ENCODE measurements around the gene MYO7B.

Gene MYO7B

DNA sequence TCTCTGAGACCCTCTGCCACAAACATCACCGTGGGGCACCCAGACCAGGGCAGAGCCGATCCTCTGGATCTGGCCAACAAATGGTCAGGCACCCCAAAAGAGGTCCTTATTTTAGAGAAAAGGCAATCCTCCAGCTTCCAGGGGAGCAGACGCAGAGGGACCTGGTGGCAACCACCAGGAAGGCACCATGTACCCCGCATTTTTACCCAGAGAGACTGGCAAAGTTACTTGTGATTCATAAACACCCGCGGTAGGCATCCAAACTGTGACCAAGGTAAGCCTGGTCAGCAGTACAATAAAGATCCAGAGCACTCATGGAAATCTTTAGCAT is 129.4 kb downstream of the MYO7B start:
- Histone ChIP-seq H3K36me3 (ENCODE audit: control insufficient read depth, insufficient read depth, low read length) (no peaks in the 10 kb centered on the region), H3K27ac (ENCODE audit: low read length) (no peak overlapping the region), H3K4me1 (ENCODE audit: control insufficient read depth, insufficient read depth, low read length) (no peaks in the 10 kb centered on the region), H3K4me3 (ENCODE audit: low read length) (no peak overlapping the region), H3K27me3 (ENCODE audit: control insufficient read depth, insufficient read depth, low read length) (peaks cover 11% of the 10 kb centered on the region), H3K9me3 (ENCODE audit: control insufficient read depth, insufficient read depth, low read length) (no peaks in the 10 kb centered on the region)
- no CpG with 5 or more reads among the region's 6 CpGs for WGBS (ENCODE audit: insufficient coverage, insufficient read length)
- DNase-seq (ENCODE audit: low read depth, low spot score): no peak

GRCh38 chr2:127665267-127665893 is 129.9 kb downstream of the MYO7B start:
- no peaks in the 10 kb centered on the region for H3K36me3 ChIP-seq (ENCODE audit: control insufficient read depth, insufficient read depth, low read length)
- H3K27me3 ChIP-seq (ENCODE audit: control insufficient read depth, insufficient read depth, low read length): peaks cover 11% of the 10 kb centered on the region
- no peak overlapping the region for H3K27ac ChIP-seq (ENCODE audit: low read length)
- H3K4me1 ChIP-seq (ENCODE audit: control insufficient read depth, insufficient read depth, low read length): no peaks in the 10 kb centered on the region
- WGBS (ENCODE audit: insufficient coverage, insufficient read length): no CpG with 5 or more reads among the region's 8 CpGs
- DNase-seq (ENCODE audit: low read depth, low spot score): no peak
- no peak overlapping the region for H3K4me3 ChIP-seq (ENCODE audit: low read length)
- H3K9me3 ChIP-seq (ENCODE audit: control insufficient read depth, insufficient read depth, low read length): no peaks in the 10 kb centered on the region

- no peak for DNase-seq (ENCODE audit: low read depth, low spot score)
- Histone ChIP-seq H3K36me3 (ENCODE audit: control insufficient read depth, insufficient read depth, low read length) (no peaks in the 10 kb centered on the region), H3K9me3 (ENCODE audit: control insufficient read depth, insufficient read depth, low read length) (no peaks in the 10 kb centered on the region), H3K27me3 (ENCODE audit: control insufficient read depth, insufficient read depth, low read length) (peaks cover 7% of the 10 kb centered on the region; the same call in 1 of the 2 replicates), H3K27ac (ENCODE audit: low read length) (no peak overlapping the region), H3K4me3 (ENCODE audit: low read length) (no peak overlapping the region), H3K4me1 (ENCODE audit: control insufficient read depth, insufficient read depth, low read length) (no peaks in the 10 kb centered on the region; the same call in 1 of the 2 replicates)
- no CpG with 5 or more reads among the region's 7 CpGs for WGBS (ENCODE audit: insufficient coverage, insufficient read length)
These were observed 133.6 kb downstream of the MYO7B start for GRCh38 chr2:127669056-127669455.

DNA sequence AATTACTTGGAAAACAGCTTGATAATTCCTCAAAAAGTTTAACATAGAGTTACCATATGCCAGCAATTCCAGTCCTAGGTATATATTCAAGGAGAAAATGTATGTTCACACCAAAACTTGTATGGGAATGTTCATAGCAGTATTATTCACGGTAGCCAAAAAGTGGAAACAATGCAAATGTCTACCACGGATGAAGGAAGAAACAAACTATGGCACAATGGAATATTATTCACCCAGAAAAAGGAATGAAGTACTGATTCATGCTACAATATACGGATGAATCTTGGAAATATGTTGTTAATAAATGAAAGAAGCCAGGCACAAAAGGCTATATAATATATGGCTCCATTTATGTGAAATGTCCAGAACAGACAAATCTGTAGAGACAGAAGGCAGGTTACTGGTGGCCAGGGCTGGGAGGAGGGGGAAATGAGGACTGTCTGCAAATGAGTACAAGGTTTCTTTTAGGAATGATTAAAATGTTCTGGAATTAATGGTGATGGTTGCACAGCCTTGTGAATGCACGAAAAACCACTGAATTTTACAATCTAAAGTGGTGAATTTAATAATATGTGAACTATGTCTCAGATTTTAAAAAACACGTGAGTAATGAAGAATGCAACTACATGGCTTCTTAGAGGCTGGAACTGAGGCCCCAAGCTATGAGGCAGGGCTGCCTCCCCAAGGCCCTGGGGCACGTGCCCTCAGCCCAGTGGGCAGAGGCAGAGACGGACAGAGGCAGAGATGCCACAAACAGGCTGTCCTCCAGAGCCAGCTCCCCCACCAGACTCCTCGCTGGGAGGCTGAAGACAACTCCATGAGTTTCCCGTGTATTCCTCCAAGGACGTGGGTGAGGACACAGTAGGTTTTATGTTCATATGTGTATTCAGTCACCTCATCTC is 134.8 kb downstream of the MYO7B start:
- no CpG with 5 or more reads among the region's 10 CpGs for WGBS (ENCODE audit: insufficient coverage, insufficient read length)
- peaks cover 3% of the 10 kb centered on the region; the same call in 1 of the 2 replicates for H3K4me1 ChIP-seq (ENCODE audit: control insufficient read depth, insufficient read depth, low read length)
- no peak overlapping the region for H3K4me3 ChIP-seq (ENCODE audit: low read length)
- DNase-seq (ENCODE audit: low read depth, low spot score): no peak
- no peaks in the 10 kb centered on the region for H3K9me3 ChIP-seq (ENCODE audit: control insufficient read depth, insufficient read depth, low read length)
- H3K27me3 ChIP-seq (ENCODE audit: control insufficient read depth, insufficient read depth, low read length): peaks cover 8% of the 10 kb centered on the region; the same call in 1 of the 2 replicates
- H3K27ac ChIP-seq (ENCODE audit: low read length): no peak overlapping the region
- H3K36me3 ChIP-seq (ENCODE audit: control insufficient read depth, insufficient read depth, low read length): no peaks in the 10 kb centered on the region

DNA sequence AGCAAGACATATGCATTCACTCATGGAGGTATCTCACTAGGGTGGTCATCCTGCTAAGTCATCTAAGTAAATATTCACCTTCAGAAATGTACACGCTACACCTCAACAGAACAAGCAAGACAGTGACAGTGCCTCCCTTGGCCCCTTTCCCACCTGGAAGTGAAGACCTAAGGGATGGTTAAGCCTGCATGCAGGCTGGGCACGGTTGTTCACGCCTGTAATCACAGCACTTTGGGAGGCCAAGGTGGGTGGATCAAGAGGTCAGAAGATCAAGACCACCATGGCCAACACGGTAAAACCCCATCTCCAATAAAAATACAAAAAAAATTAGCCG is 135.4 kb downstream of the MYO7B start:
- Histone ChIP-seq H3K4me1 (ENCODE audit: control insufficient read depth, insufficient read depth, low read length) (peaks cover 4% of the 10 kb centered on the region; the same call in 1 of the 2 replicates), H3K27me3 (ENCODE audit: control insufficient read depth, insufficient read depth, low read length) (peaks cover 9% of the 10 kb centered on the region; the same call in 1 of the 2 replicates), H3K4me3 (ENCODE audit: low read length) (no peak overlapping the region), H3K27ac (ENCODE audit: low read length) (no peak overlapping the region), H3K36me3 (ENCODE audit: control insufficient read depth, insufficient read depth, low read length) (no peaks in the 10 kb centered on the region), H3K9me3 (ENCODE audit: control insufficient read depth, insufficient read depth, low read length) (no peaks in the 10 kb centered on the region)
- no peak for DNase-seq (ENCODE audit: low read depth, low spot score)
- WGBS (ENCODE audit: insufficient coverage, insufficient read length): no CpG with 5 or more reads among the region's 5 CpGs

- WGBS (ENCODE audit: insufficient coverage, insufficient read length): no CpG with 5 or more reads among the region's 14 CpGs
- no peaks in the 10 kb centered on the region for H3K36me3 ChIP-seq (ENCODE audit: control insufficient read depth, insufficient read depth, low read length)
- H3K4me3 ChIP-seq (ENCODE audit: low read length): no peak overlapping the region
- peaks cover 14% of the 10 kb centered on the region; the same call in 1 of the 2 replicates for H3K27me3 ChIP-seq (ENCODE audit: control insufficient read depth, insufficient read depth, low read length)
- H3K4me1 ChIP-seq (ENCODE audit: control insufficient read depth, insufficient read depth, low read length): peaks cover 6% of the 10 kb centered on the region; the same call in 1 of the 2 replicates
- no peak for DNase-seq (ENCODE audit: low read depth, low spot score)
- no peak overlapping the region for H3K27ac ChIP-seq (ENCODE audit: low read length)
- no peaks in the 10 kb centered on the region for H3K9me3 ChIP-seq (ENCODE audit: control insufficient read depth, insufficient read depth, low read length)
These were observed 136.2 kb downstream of the MYO7B start for GRCh38 chr2:127671557-127672302.

- peaks cover 6% of the 10 kb centered on the region; the same call in 1 of the 2 replicates for H3K4me1 ChIP-seq (ENCODE audit: control insufficient read depth, insufficient read depth, low read length)
- no CpG with 5 or more reads among the region's 20 CpGs for WGBS (ENCODE audit: insufficient coverage, insufficient read length)
- no peaks in the 10 kb centered on the region for H3K36me3 ChIP-seq (ENCODE audit: control insufficient read depth, insufficient read depth, low read length)
- DNase-seq (ENCODE audit: low read depth, low spot score): no peak
- no peak overlapping the region for H3K27ac ChIP-seq (ENCODE audit: low read length)
- no peak overlapping the region for H3K4me3 ChIP-seq (ENCODE audit: low read length)
- H3K9me3 ChIP-seq (ENCODE audit: control insufficient read depth, insufficient read depth, low read length): no peaks in the 10 kb centered on the region
- peaks cover 15% of the 10 kb centered on the region; the same call in 1 of the 2 replicates for H3K27me3 ChIP-seq (ENCODE audit: control insufficient read depth, insufficient read depth, low read length)
These were observed 137.1 kb downstream of the MYO7B start for GRCh38 chr2:127672341-127673224.

DNA sequence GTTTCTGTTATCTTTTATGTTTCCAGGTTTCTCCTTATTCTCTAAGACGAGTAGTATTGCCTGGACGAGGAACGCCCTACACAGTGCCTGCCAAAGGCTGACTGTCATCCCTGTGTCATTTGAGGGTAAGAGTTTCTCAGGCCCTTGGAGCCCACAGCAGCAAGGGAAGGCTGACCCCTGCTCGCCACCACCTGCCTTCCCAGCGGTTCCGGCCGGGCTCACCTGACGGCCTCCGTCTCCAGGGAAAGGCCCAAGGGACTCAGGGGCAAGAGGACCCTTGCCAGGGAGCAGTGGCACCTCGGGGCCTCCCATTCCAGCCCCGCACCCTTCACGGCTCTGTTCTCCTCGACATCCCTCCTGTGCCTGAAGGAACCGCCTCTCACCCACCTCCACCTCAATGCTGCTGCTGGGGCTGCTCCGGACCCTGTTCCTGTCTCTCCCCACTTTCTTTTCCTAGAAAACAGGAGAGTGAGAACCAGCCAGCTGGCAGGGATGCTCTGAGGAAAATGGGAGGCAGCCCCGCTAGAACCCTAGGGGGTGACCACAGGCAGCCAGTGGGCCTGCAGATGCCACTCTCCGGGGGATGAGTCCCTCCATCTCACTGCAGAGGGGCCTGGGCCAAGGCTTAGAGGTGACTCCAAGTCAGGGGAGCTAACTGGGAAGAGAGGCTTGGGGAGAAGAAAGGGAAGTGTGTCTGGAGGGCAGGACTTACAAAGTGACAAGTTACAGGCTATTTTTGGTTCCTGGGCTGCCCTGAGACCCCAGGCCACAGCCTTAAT is 138.0 kb downstream of the MYO7B start:
- Histone ChIP-seq H3K4me3 (ENCODE audit: low read length) (no peak overlapping the region), H3K27me3 (ENCODE audit: control insufficient read depth, insufficient read depth, low read length) (peaks cover 15% of the 10 kb centered on the region; the same call in 1 of the 2 replicates), H3K4me1 (ENCODE audit: control insufficient read depth, insufficient read depth, low read length) (peaks cover 6% of the 10 kb centered on the region; the same call in 1 of the 2 replicates), H3K36me3 (ENCODE audit: control insufficient read depth, insufficient read depth, low read length) (no peaks in the 10 kb centered on the region), H3K27ac (ENCODE audit: low read length) (no peak overlapping the region), H3K9me3 (ENCODE audit: control insufficient read depth, insufficient read depth, low read length) (no peaks in the 10 kb centered on the region)
- DNase-seq (ENCODE audit: low read depth, low spot score): no peak
- no CpG with 5 or more reads among the region's 17 CpGs for WGBS (ENCODE audit: insufficient coverage, insufficient read length)

Data from iPS DF 6.9 (cell line).